Muscle of back (tissue), 11 donors: ENCODE results near the gene VCP. TPM values are rescaled to one million over a fixed set of nuclear protein-coding genes. Genes with fewer than 3 reads are reported as not detected.
"Not testable (repeated sequence)": the region's sequence is repeated elsewhere in the genome, so short reads cannot be mapped to it uniquely, and the experiment has no call there.

Experiments
- DNase-seq, 3 donors: peaks; one replicate each; pipeline versions ENCODE4 v3.0.0 to v3.0.0-alpha.2; 2013
- polyA plus RNA-seq, 10 donors: library from polyadenylated mRNA; unstranded; fragments of 120-200 nt; gene quantifications; one replicate each; pipeline ENCODE4 v1.2.1, GENCODE V29; 2013; ENCODE audit not compliant: insufficient read length in 10 of 10

Gene VCP
- polyA plus RNA-seq, 10 donors, result 158 to 204 (median 172) TPM

- no peak for DNase-seq
Measured at GRCh38 chr9:35027860-35028259, 44.6 kb downstream of the VCP start.

GRCh38 chr9:35027374-35027773, 45.1 kb downstream of the VCP start:
- no peak for DNase-seq

GRCh38 chr9:35026671-35027070, 45.8 kb downstream of the VCP start:
- DNase-seq, result no peak

GRCh38 chr9:35023443-35023842, 49.0 kb downstream of the VCP start:
- not testable (repeated sequence) for DNase-seq

DNA sequence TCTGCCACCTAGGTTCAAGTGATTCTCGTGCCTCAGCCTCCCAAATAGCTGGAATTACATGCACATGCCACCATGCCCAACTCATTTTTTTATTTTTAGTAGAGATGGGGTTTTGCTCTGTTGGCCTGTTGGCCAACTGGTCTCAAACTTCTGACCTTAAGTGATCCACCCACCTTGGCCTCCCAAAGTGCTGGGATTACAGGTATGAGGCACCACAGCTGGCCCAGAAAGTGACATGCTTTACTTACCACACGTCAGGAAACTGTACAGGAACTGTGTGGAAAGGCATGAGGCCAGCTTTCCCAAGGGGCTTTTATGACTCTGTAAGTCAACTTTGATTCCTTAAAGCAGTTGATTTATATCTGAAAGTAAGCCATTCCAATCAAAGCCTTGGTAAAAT, 57.9 kb downstream of the VCP start:
- DNase-seq, result no peak

DNA sequence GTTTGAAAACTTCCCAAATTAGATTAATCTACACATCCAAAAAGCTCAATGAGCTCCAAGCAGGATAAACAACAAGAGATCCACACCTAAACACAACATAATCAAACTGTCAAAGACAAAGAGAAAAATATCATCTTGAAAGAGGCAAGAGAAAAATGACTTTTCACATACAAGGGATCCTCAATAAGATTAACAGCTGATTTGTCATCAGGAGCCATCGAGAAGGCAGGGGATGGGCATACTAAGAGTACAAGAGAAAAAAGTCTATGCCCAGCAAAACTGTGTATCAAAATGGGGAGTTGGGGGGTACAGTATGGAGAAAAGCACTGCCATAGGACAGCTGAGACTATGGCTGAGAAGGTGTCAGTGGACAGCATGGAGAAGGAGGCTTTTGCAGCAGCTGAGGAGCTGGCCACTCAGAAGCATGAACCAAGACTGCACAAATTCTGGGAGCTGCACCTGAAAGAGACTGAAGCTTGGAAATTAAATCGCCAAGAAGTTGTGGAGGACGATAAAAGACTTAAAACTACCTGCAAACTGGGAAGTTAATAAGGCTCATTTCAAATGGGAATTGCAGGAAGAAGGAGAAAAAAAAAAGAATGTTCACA, 62.0 kb downstream of the VCP start:
- DNase-seq, result no peak

Other genes starting within 250 kb of the VCP start
- gene PHF24, start 114.3 kb downstream of the VCP start, polyA plus RNA-seq, result under 1 TPM; 0.11 to 0.56 (median 0.25) TPM
- gene DNAJB5, start 82.9 kb downstream of the VCP start, polyA plus RNA-seq, result 10 to 100 TPM; 20.0 to 74.0 (median 38.8) TPM
- 10 to 100 TPM; 19.4 to 38.0 (median 25.9) TPM for gene FANCG, start 7.3 kb upstream of the VCP start, polyA plus RNA-seq
- gene PIGO, start 24.0 kb upstream of the VCP start, polyA plus RNA-seq, result 10 to 100 TPM; 10.7 to 14.2 (median 12.3) TPM
- gene STOML2, start 30.5 kb upstream of the VCP start, polyA plus RNA-seq, result 10 to 100 TPM; 64.0 to 76.8 (median 69.4) TPM
- gene ATOSB, start 43.2 kb upstream of the VCP start, polyA plus RNA-seq, result 10 to 100 TPM in 9 of 10 donors, 1 to 10 TPM in 1; 9.4 to 13.0 (median 11.4) TPM
- 10 to 100 TPM; 13.0 to 27.3 (median 17.7) TPM for gene UNC13B, start 89.4 kb upstream of the VCP start, polyA plus RNA-seq